CD4-positive, alpha-beta memory T cell (primary cell): ENCODE measurements around the gene RNF213. TPM values are rescaled to one million over a fixed set of nuclear protein-coding genes. Genes with fewer than 3 reads are reported as not detected.
A peak's percentile ranks its signal among the peaks of the same experiment; 100 is the strongest.

Experiments used
- CTCF ChIA-PET: fragments of 350-600 bp; sonication (Branson Sonifier 250); formaldehyde crosslinking; loops from one replicate; lab custom pipeline; 2021; ENCODE audit warnings: inconsistent platforms; ENCODE audit not compliant: partially characterized antibody; lab: Charles Lee
- POLR2A ChIA-PET: fragments of 350-600 bp; sonication (Branson Sonifier 250); formaldehyde crosslinking; loops from one replicate; lab custom pipeline; 2021; ENCODE audit not compliant: partially characterized antibody; lab: Charles Lee
- DNase-seq, 5 donors: peaks; one replicate each; pipeline versions ENCODE4 v3.0.0 to v3.0.0-alpha.2; 2020 to 2022; ENCODE audit warnings: mixed read lengths in 1 of 5
- H3K27ac ChIP-seq: one replicate; pipeline ENCODE4 v1.7.0; 2013; ENCODE audit warnings: low read depth, low read length
- H3K27me3 ChIP-seq: 2 replicates; pipeline ENCODE4 v1.7.0; 2013; ENCODE audit warnings: mild to moderate bottlenecking, low read length, moderate library complexity; ENCODE audit not compliant: insufficient read depth
- H3K36me3 ChIP-seq: 2 replicates; pipeline ENCODE4 v1.7.0; 2013; ENCODE audit warnings: mild to moderate bottlenecking, low read length, moderate library complexity; ENCODE audit not compliant: insufficient read depth
- H3K4me1 ChIP-seq: 2 replicates; pipeline ENCODE4 v1.7.0; 2013; ENCODE audit warnings: mild to moderate bottlenecking, low read length, moderate library complexity; ENCODE audit not compliant: insufficient read depth
- H3K4me3 ChIP-seq, 2 donors: one replicate each; pipeline ENCODE4 v1.7.0; 2013; ENCODE audit warnings: low read length in 2 of 2, mild to moderate bottlenecking in 1 of 2
- H3K9me3 ChIP-seq, 2 donors: one replicate each; pipeline ENCODE4 v1.7.0; 2013; ENCODE audit warnings: low read length in 2 of 2, control low read depth in 1 of 2; ENCODE audit not compliant: control insufficient read depth in 1 of 2
- H3K27ac Mint-ChIP-seq, 7 donors: one replicate each; pipeline ENCODE4 v1.8.0; 2020 to 2021; ENCODE audit warnings: mixed read lengths in 7 of 7, mild to moderate bottlenecking in 6 of 7, inconsistent platforms in 3 of 7, moderate library complexity in 3 of 7
- H3K27me3 Mint-ChIP-seq, 2 donors: one replicate each; pipeline ENCODE4 v1.8.0; 2020 to 2021; ENCODE audit warnings: mixed read lengths in 2 of 2
- H3K36me3 Mint-ChIP-seq, 2 donors: one replicate each; pipeline ENCODE4 v1.8.0; 2020 to 2021; ENCODE audit warnings: mixed read lengths in 2 of 2, inconsistent platforms in 1 of 2, mild to moderate bottlenecking in 1 of 2
- H3K4me1 Mint-ChIP-seq, 4 donors: one replicate each; pipeline ENCODE4 v1.8.0; 2020 to 2021; ENCODE audit warnings: mixed read lengths in 4 of 4, mild to moderate bottlenecking in 1 of 4
- H3K4me3 Mint-ChIP-seq, 8 donors: one replicate each; pipeline ENCODE4 v1.8.0; 2020 to 2021; ENCODE audit warnings: mixed read lengths in 8 of 8, mild to moderate bottlenecking in 7 of 8, moderate library complexity in 6 of 8, inconsistent platforms in 3 of 8
- H3K9me3 Mint-ChIP-seq, 8 donors: one replicate each; pipeline ENCODE4 v1.8.0; 2020 to 2021; ENCODE audit warnings: mixed read lengths in 8 of 8, mild to moderate bottlenecking in 5 of 8, inconsistent platforms in 3 of 8, moderate library complexity in 1 of 8
- intact Hi-C: fragments of 100-400 bp; cut with micrococcal nuclease; formaldehyde crosslinking; loops from one replicate; pipeline ENCODE4 v1.15.1; 2023
- polyA plus RNA-seq, 2 donors: library from polyadenylated mRNA; unstranded; fragments of 300-500 nt; fragmentation: Illumina TruSeq; gene quantifications; one replicate each; pipeline ENCODE4 v1.2.3, GENCODE V29; 2021
- total RNA-seq, 2 experiments: library from RNA; stranded (reverse); gene quantifications; one replicate each; pipeline ENCODE4 v1.2.3, GENCODE V29; 2021

RNF213 gene
- total and polyA plus RNA-seq, 4 experiments from 2014 or later = 11.2 to 399 (median 217) TPM

GRCh38 chr17:80439499-80439898, 178.8 kb downstream of the RNF213 start:
- peak in 1 of 5 donors; percentile 28 for DNase-seq
- Histone ChIP-seq H3K4me3 (no peak overlapping the region), H3K9me3 (no peaks in the 10 kb centered on the region), H3K4me1 (no peaks in the 10 kb centered on the region), H3K36me3 (no peaks in the 10 kb centered on the region), H3K27me3 (no peaks in the 10 kb centered on the region), H3K27ac (no peak overlapping the region)
- Mint-ChIP-seq H3K27me3 (peaks cover 6 to 11% of the 10 kb centered on the region in 2 donors), H3K36me3 (peaks cover 0 to 9% of the 10 kb centered on the region in 2 donors), H3K4me3 (no peak overlapping the region), H3K4me1 (no peaks in the 10 kb centered on the region), H3K9me3 (no peaks in the 10 kb centered on the region), H3K27ac (no peak overlapping the region)
- POLR2A ChIA-PET = no interaction called here
- intact Hi-C loops = no loop called here
- CTCF ChIA-PET = no interaction called here

- Mint-ChIP-seq H3K27ac (peak overlapping the region in 1 of 7 donors; percentile 9), H3K4me1 (no peaks in the 10 kb centered on the region)
- POLR2A ChIA-PET = interaction anchor here (1.0 kb wide), 1 partner anchor 13 kb away, joined by 4 read pairs; no protein-coding TSS in a partner anchor
Measured at GRCh38 chr17:80441133-80441578, 180.5 kb downstream of the RNF213 start.

GRCh38 chr17:80441598-80442322, 181.1 kb downstream of the RNF213 start:
- Mint-ChIP-seq H3K4me3 (no peak overlapping the region), H3K9me3 (no peaks in the 10 kb centered on the region), H3K27me3 (peaks cover 6 to 11% of the 10 kb centered on the region in 2 donors), H3K4me1 (no peaks in the 10 kb centered on the region), H3K27ac (peak overlapping the region in 2 of 7 donors; percentile 9 to 10), H3K36me3 (peaks cover 0 to 9% of the 10 kb centered on the region in 2 donors)
- intact Hi-C loops = no loop called here
- Histone ChIP-seq H3K4me3 (no peak overlapping the region), H3K36me3 (no peaks in the 10 kb centered on the region), H3K9me3 (no peaks in the 10 kb centered on the region), H3K27ac (no peak overlapping the region), H3K27me3 (no peaks in the 10 kb centered on the region), H3K4me1 (no peaks in the 10 kb centered on the region)
- ChIA-PET CTCF (no interaction called here), POLR2A (interaction anchor here (1.0 kb wide), 1 partner anchor 13 kb away, joined by 4 read pairs; no protein-coding TSS in a partner anchor)
- DNase-seq = peak in 1 of 5 donors; percentile 35

More at GRCh38 chr17:80441133-80441578, 180.5 kb downstream of the RNF213 start:
- DNase-seq = peak; percentile 40 to 47 (median 43)
- no peak overlapping the region for H3K4me3 ChIP-seq
- Mint-ChIP-seq H3K27me3 (peaks cover 6 to 11% of the 10 kb centered on the region in 2 donors), H3K9me3 (no peaks in the 10 kb centered on the region), H3K36me3 (peaks cover 0 to 9% of the 10 kb centered on the region in 2 donors), H3K4me3 (peak overlapping the region in 1 of 8 donors; percentile 45)
- intact Hi-C loops = no loop called here
- CTCF ChIA-PET = no interaction called here
- no peak overlapping the region for H3K27ac ChIP-seq
- no peaks in the 10 kb centered on the region for H3K4me1 ChIP-seq
- H3K36me3 ChIP-seq = no peaks in the 10 kb centered on the region
- H3K27me3 ChIP-seq = no peaks in the 10 kb centered on the region
- H3K9me3 ChIP-seq = no peaks in the 10 kb centered on the region

GRCh38 chr17:80442323-80442659, 181.6 kb downstream of the RNF213 start:
- no peaks in the 10 kb centered on the region for H3K4me1 Mint-ChIP-seq
- Histone ChIP-seq H3K27ac (no peak overlapping the region), H3K4me1 (no peaks in the 10 kb centered on the region), H3K36me3 (no peaks in the 10 kb centered on the region), H3K4me3 (no peak overlapping the region), H3K9me3 (no peaks in the 10 kb centered on the region), H3K27me3 (no peaks in the 10 kb centered on the region)
- intact Hi-C loops = no loop called here
- H3K9me3 Mint-ChIP-seq = no peaks in the 10 kb centered on the region
- ChIA-PET POLR2A (interaction anchor here (0.9 kb wide), 1 partner anchor 12 kb away, joined by 4 read pairs; no protein-coding TSS in a partner anchor), CTCF (no interaction called here)
- H3K27me3 Mint-ChIP-seq = peaks cover 6 to 11% of the 10 kb centered on the region in 2 donors
- peaks cover 0 to 9% of the 10 kb centered on the region in 2 donors for H3K36me3 Mint-ChIP-seq
- no peak overlapping the region for H3K27ac Mint-ChIP-seq
- DNase-seq = peak in 1 of 5 donors; percentile 6
- no peak overlapping the region for H3K4me3 Mint-ChIP-seq

GRCh38 chr17:80442764-80443163, 182.1 kb downstream of the RNF213 start:
- Mint-ChIP-seq H3K36me3 (peaks cover 0 to 9% of the 10 kb centered on the region in 2 donors), H3K27me3 (peaks cover 6 to 11% of the 10 kb centered on the region in 2 donors), H3K27ac (no peak overlapping the region), H3K4me3 (no peak overlapping the region), H3K4me1 (no peaks in the 10 kb centered on the region), H3K9me3 (no peaks in the 10 kb centered on the region)
- no peak for DNase-seq
- ChIA-PET POLR2A (interaction anchor here (0.9 kb wide), 1 partner anchor 11 kb away, joined by 4 read pairs; no protein-coding TSS in a partner anchor), CTCF (no interaction called here)
- Histone ChIP-seq H3K27me3 (no peaks in the 10 kb centered on the region), H3K4me1 (no peaks in the 10 kb centered on the region), H3K9me3 (no peaks in the 10 kb centered on the region), H3K4me3 (no peak overlapping the region), H3K36me3 (no peaks in the 10 kb centered on the region), H3K27ac (no peak overlapping the region)
- intact Hi-C loops = no loop called here

GRCh38 chr17:80443498-80443897, 182.8 kb downstream of the RNF213 start:
- Histone ChIP-seq H3K4me3 (no peak overlapping the region), H3K27me3 (no peaks in the 10 kb centered on the region), H3K36me3 (no peaks in the 10 kb centered on the region), H3K4me1 (no peaks in the 10 kb centered on the region), H3K27ac (no peak overlapping the region), H3K9me3 (no peaks in the 10 kb centered on the region)
- H3K4me3 Mint-ChIP-seq = no peak overlapping the region
- ChIA-PET POLR2A (no interaction called here), CTCF (no interaction called here)
- H3K36me3 Mint-ChIP-seq = peaks cover 0 to 9% of the 10 kb centered on the region in 2 donors
- no peaks in the 10 kb centered on the region for H3K9me3 Mint-ChIP-seq
- intact Hi-C loops = no loop called here
- no peak for DNase-seq
- no peak overlapping the region for H3K27ac Mint-ChIP-seq
- H3K4me1 Mint-ChIP-seq = no peaks in the 10 kb centered on the region
- H3K27me3 Mint-ChIP-seq = peaks cover 6 to 11% of the 10 kb centered on the region in 2 donors

- Mint-ChIP-seq H3K36me3 (peaks cover 0 to 9% of the 10 kb centered on the region in 2 donors), H3K27ac (no peak overlapping the region), H3K9me3 (no peaks in the 10 kb centered on the region), H3K27me3 (peaks cover 6 to 11% of the 10 kb centered on the region in 2 donors), H3K4me3 (no peak overlapping the region), H3K4me1 (no peaks in the 10 kb centered on the region)
- Histone ChIP-seq H3K9me3 (no peaks in the 10 kb centered on the region), H3K27me3 (no peaks in the 10 kb centered on the region), H3K4me3 (no peak overlapping the region), H3K36me3 (no peaks in the 10 kb centered on the region), H3K4me1 (no peaks in the 10 kb centered on the region), H3K27ac (no peak overlapping the region)
- no peak for DNase-seq
- ChIA-PET POLR2A (no interaction called here), CTCF (no interaction called here)
- intact Hi-C loops = no loop called here
Measured at GRCh38 chr17:80443916-80444643, 183.4 kb downstream of the RNF213 start.
